GM12801 (cell line): Measurements from ENCODE around the gene TMEM131.

ENCODE experiments used
- CTCF ChIP-seq: IDR thresholded peaks from one replicate; pipeline ENCODE4 v1.5.1; 2011; ENCODE audit warnings: control low read depth; ENCODE audit not compliant: insufficient read length; ENCODE audit errors: extremely low read depth

The TMEM131 gene

GRCh38 chr2:97926946-97927345 lies 68.8 kb downstream of the TMEM131 start:
- TF ChIP-seq CTCF = no peak

GRCh38 chr2:97924194-97924593 lies 71.6 kb downstream of the TMEM131 start:
- no peak for TF ChIP-seq CTCF

GRCh38 chr2:97919858-97920257 lies 75.9 kb downstream of the TMEM131 start:
- no peak for TF ChIP-seq CTCF

GRCh38 chr2:97918818-97919217 lies 76.9 kb downstream of the TMEM131 start:
- TF ChIP-seq CTCF = no peak

GRCh38 chr2:97914691-97915213 lies 81.0 kb downstream of the TMEM131 start:
- no peak for TF ChIP-seq CTCF

GRCh38 chr2:97913846-97914245 lies 81.9 kb downstream of the TMEM131 start:
- TF ChIP-seq CTCF = no peak

GRCh38 chr2:97911922-97912575 lies 83.7 kb downstream of the TMEM131 start:
- TF ChIP-seq CTCF = no peak
